ENCODE measurements around the gene SRP54. TPM values are rescaled to one million over a fixed set of nuclear protein-coding genes. Genes with fewer than 3 reads are reported as not detected.
"Not testable (repeated sequence)": the region's sequence is repeated elsewhere in the genome, so short reads cannot be mapped to it uniquely, and the experiment has no call there.

SRP54 gene
- total RNA-seq, result 10 to 100 TPM; 60.2 to 61.5 TPM

DNA sequence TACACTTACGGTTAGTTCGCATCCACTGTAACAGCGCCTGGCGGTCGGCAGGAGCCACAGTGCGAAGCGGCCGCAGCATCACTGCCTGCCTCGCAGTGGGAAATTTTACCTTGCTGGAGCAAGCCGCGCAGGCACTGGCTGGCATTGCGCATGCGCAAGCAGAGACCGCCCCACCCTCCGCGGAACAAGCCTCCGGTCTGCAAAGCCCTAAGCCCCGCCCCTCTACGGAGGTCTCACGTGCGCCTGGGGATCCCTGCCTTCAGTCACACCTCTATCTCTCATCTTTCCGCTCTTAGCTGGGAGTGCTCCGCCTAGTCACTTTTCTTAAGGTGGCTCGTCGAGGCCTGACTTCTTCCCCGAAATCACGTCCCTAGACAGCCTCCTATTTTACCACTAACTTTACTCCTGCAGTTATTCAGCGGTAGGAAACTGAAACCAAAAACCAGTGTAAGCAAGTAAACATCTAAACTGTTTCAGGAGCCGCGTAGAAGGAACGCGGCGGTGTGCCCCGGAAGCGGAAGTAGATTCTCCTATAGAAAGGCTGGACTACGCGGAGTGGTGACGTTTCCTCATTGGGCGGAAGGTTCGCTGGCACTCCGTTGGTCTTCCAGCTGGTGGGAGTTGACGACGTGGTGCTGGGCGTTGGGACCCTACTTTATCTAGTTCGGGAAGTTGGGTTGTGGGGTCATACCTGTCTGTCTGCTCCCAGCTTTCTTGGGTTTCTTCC, at the start of gene SRP54:
Gene SRP54 (plus strand): TSS at position 572 of the 727 bp plus-strand sequence. CDS start 13,718 bp downstream, outside the sequence.
- Mint-ChIP-seq H3K36me3 (peaks cover 12% of the 10 kb centered on the region), H3K9me3 (no peaks in the 10 kb centered on the region), H3K4me3 (no peak within 1 kb of the TSS), H3K27ac (no peak within 1 kb of the TSS), H3K4me1 (peaks cover 30% of the 10 kb centered on the region), H3K27me3 (no peaks in the 10 kb centered on the region)
- peak; percentile 86 for ATAC-seq (ENCODE audit: low read depth)
- POLR2A ChIA-PET, result interaction anchor here (0.5 to 4.9 kb wide), 17 partner anchors 9 to 421 kb away, joined by 3 to 60 read pairs (median 5); partner anchors contain the start of genes BAZ1A, FAM177A1, PPP2R3C and PRORP
- peak; percentile 99 for DNase-seq

DNA sequence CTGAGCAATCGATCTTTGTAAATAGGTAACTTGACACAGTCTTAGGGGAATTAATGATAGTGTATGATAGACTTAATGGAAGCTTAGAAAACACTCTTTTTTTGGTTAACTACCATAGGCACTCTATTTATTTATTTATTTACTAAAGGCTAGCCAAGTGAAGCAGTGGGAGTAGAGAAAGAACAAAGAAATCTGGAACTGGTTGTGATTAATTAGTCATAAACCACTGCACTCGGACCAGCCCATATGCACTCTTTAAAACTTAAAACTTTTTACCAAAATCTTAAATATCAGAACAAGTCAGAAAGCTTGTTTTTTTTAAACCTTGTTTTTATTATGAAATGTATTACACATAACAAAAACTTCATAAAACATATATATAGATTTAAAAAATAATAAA, 49.5 kb upstream of the SRP54 start:
- H3K4me3 Mint-ChIP-seq, result no peak overlapping the region
- POLR2A ChIA-PET, result interaction anchor here (0.5 to 0.7 kb wide), 2 partner anchors 43 to 483 kb away, joined by 3 to 5 read pairs; no protein-coding TSS in a partner anchor
- peak overlapping the region; percentile 13 for H3K27ac Mint-ChIP-seq
- DNase-seq (no peak), ATAC-seq (ENCODE audit: low read depth) (no peak)
- no peaks in the 10 kb centered on the region for H3K9me3 Mint-ChIP-seq
- H3K27me3 Mint-ChIP-seq, result no peaks in the 10 kb centered on the region
- H3K36me3 Mint-ChIP-seq, result peaks cover 11% of the 10 kb centered on the region
- H3K4me1 Mint-ChIP-seq, result peaks cover 25% of the 10 kb centered on the region

DNA sequence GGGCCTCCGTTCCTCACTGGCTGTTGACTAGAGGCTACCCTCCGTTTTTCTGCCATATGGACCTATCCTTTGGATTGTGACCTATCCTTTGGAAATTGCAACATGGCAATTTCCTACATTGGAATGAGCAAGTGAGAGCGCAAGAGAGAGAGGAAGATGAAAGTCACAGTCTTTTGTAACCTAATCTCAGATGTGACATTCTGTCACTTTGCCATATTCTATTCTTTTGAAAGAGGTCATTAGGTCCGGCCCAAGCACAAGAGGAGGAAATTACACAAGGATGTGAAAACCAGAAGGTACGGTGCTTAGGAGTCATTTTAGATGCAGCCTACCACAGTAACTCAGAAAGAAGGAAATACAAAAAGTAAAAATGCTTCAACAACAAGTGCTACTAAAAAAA, 47.3 kb upstream of the SRP54 start:
- peaks cover 15% of the 10 kb centered on the region for H3K4me1 Mint-ChIP-seq
- no peak for ATAC-seq (ENCODE audit: low read depth)
- no peak overlapping the region for H3K4me3 Mint-ChIP-seq
- H3K27me3 Mint-ChIP-seq, result no peaks in the 10 kb centered on the region
- H3K36me3 Mint-ChIP-seq, result peaks cover 10% of the 10 kb centered on the region
- H3K27ac Mint-ChIP-seq, result no peak overlapping the region
- H3K9me3 Mint-ChIP-seq, result no peaks in the 10 kb centered on the region
- no peak for DNase-seq
- POLR2A ChIA-PET, result no interaction called here

- no peak for ATAC-seq (ENCODE audit: low read depth)
- DNase-seq, result no peak
- Mint-ChIP-seq H3K36me3 (peaks cover 16% of the 10 kb centered on the region), H3K4me3 (no peak overlapping the region), H3K9me3 (no peaks in the 10 kb centered on the region), H3K4me1 (peaks cover 7% of the 10 kb centered on the region), H3K27ac (no peak overlapping the region), H3K27me3 (no peaks in the 10 kb centered on the region)
- POLR2A ChIA-PET, result no interaction called here
Observed at GRCh38 chr14:34937442-34937841, 45.4 kb upstream of the SRP54 start.

GRCh38 chr14:34937876-34938275, 44.9 kb upstream of the SRP54 start:
- Mint-ChIP-seq H3K4me3 (no peak overlapping the region), H3K27me3 (no peaks in the 10 kb centered on the region), H3K4me1 (peaks cover 7% of the 10 kb centered on the region), H3K9me3 (no peaks in the 10 kb centered on the region), H3K27ac (no peak overlapping the region), H3K36me3 (peaks cover 20% of the 10 kb centered on the region)
- POLR2A ChIA-PET, result no interaction called here
- ATAC-seq (ENCODE audit: low read depth), result no peak
- DNase-seq, result no peak

DNA sequence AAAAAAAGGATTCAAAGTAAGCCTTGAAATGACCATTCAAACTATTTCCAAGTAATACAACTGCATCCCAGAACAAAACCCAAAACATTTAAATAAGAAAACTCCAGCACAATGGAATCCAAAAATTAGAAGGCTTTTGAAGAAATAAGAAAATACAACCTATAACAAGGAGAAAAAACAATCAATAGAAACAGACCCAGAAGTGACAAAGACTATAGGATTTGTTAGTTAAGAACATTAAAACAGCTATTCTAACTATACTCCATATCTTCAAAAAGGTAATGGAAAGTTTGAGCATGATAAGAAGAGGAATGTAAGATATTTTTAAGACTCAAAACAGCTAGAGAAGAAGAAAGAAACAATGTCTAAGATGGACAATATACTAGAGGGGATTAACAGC, 39.3 kb upstream of the SRP54 start:
- POLR2A ChIA-PET, result no interaction called here
- Mint-ChIP-seq H3K27ac (no peak overlapping the region), H3K9me3 (peaks cover 6% of the 10 kb centered on the region), H3K4me1 (no peaks in the 10 kb centered on the region), H3K36me3 (peaks cover 33% of the 10 kb centered on the region), H3K4me3 (no peak overlapping the region), H3K27me3 (no peaks in the 10 kb centered on the region)
- ATAC-seq (ENCODE audit: low read depth) (no peak), DNase-seq (no peak)

- Mint-ChIP-seq H3K4me3 (no peak overlapping the region), H3K9me3 (peaks cover 6% of the 10 kb centered on the region), H3K27ac (no peak overlapping the region), H3K27me3 (no peaks in the 10 kb centered on the region), H3K36me3 (peaks cover 33% of the 10 kb centered on the region), H3K4me1 (no peaks in the 10 kb centered on the region)
- POLR2A ChIA-PET, result interaction anchor here (0.9 kb wide), 1 partner anchor 14 kb away, joined by 3 read pairs; no protein-coding TSS in a partner anchor
- DNase-seq, result no peak
- no peak for ATAC-seq (ENCODE audit: low read depth)
Observed at GRCh38 chr14:34944744-34945143, 38.0 kb upstream of the SRP54 start.

DNA sequence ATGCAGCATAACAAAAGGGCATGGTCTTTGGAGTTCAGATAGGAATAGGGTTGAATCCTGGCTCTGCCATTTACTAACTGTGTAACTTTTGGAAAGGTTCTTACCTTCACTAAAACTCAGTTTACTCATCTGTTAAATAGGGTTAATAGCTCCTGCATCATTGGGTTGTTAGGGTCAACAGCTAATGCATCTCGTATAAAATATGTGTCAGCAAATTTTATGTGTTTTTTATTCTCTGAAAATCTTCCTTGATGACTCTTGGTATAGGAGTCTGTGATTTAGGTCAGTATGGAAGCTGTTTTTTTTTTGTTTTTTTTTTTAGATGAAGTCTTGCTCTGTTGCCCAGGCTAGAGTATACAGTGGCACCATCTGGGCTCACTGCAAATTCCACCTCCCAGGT, 36.1 kb upstream of the SRP54 start:
- POLR2A ChIA-PET, result interaction anchor here (0.6 kb wide), 1 partner anchor 10 kb away, joined by 4 read pairs; no protein-coding TSS in a partner anchor

DNA sequence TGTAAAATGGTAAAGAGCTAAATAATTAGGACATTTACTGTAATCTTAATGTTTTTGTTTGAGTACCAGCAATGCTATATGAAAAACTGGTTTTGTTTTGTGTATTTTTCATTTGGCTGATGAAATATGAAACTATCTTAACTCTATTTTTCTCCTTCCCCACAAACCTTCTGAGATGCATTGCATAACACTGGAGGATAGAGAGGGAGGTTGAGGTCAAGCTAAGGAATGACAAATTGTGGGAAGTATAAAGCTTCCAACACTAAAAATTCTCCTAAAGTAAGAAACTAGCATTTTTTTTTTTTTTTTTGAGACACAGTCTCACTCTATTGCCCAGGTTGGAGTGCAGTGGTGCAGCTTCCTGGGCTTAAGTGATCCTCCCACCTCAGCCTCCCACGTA, 31.5 kb upstream of the SRP54 start:
- ATAC-seq (ENCODE audit: low read depth) (no peak), DNase-seq (no peak)
- Mint-ChIP-seq H3K36me3 (peaks cover 19% of the 10 kb centered on the region), H3K4me3 (no peak overlapping the region), H3K27me3 (no peaks in the 10 kb centered on the region), H3K9me3 (no peaks in the 10 kb centered on the region), H3K27ac (no peak overlapping the region), H3K4me1 (no peaks in the 10 kb centered on the region)
- POLR2A ChIA-PET, result no interaction called here

More for the DNA sequence above, 36.1 kb upstream of the SRP54 start:
- Mint-ChIP-seq H3K4me1 (no peaks in the 10 kb centered on the region), H3K4me3 (no peak overlapping the region), H3K36me3 (peaks cover 37% of the 10 kb centered on the region), H3K27me3 (no peaks in the 10 kb centered on the region), H3K27ac (no peak overlapping the region), H3K9me3 (peaks cover 6% of the 10 kb centered on the region)
- DNase-seq (no peak), ATAC-seq (ENCODE audit: low read depth) (no peak)

GRCh38 chr14:34956931-34957330, 25.9 kb upstream of the SRP54 start:
- no peak for DNase-seq
- Mint-ChIP-seq H3K27ac (no peak overlapping the region), H3K27me3 (no peaks in the 10 kb centered on the region), H3K36me3 (peaks cover 30% of the 10 kb centered on the region), H3K9me3 (no peaks in the 10 kb centered on the region), H3K4me1 (no peaks in the 10 kb centered on the region), H3K4me3 (no peak overlapping the region)
- POLR2A ChIA-PET, result interaction anchor here (0.7 kb wide), 1 partner anchor 68 kb away, joined by 3 read pairs; no protein-coding TSS in a partner anchor
- no peak for ATAC-seq (ENCODE audit: low read depth)

DNA sequence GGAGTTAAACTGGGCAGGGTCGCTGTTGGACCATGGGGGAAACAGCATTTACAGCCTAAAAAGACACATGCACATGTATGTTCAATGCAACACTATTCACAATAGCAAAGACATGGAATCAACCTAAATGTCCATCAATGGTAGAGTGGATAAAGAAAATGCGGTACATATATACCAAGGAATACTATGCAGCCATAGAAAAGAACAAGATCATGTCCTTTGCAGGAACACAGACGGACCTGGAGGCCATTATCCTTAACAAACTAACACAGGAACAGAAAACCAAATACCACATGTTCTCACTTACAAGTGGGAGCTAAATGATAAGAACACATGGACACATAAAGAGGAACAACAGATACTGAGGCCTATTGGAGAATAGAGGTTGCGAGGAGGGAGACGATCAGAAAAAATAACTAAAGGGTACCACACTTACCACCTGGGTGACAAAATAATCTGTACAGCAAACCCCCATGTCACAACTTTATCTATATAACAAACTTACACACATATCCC, 25.0 kb upstream of the SRP54 start:
- Mint-ChIP-seq H3K4me1 (no peaks in the 10 kb centered on the region), H3K9me3 (no peaks in the 10 kb centered on the region), H3K36me3 (peaks cover 29% of the 10 kb centered on the region), H3K27me3 (no peaks in the 10 kb centered on the region), H3K27ac (no peak overlapping the region), H3K4me3 (no peak overlapping the region)
- DNase-seq (no peak), ATAC-seq (ENCODE audit: low read depth) (no peak)
- POLR2A ChIA-PET, result no interaction called here

- not testable (repeated sequence) for H3K4me1 Mint-ChIP-seq; H3K27ac Mint-ChIP-seq; H3K27me3 Mint-ChIP-seq; H3K9me3 Mint-ChIP-seq; ATAC-seq (ENCODE audit: low read depth); H3K4me3 Mint-ChIP-seq; DNase-seq
- H3K36me3 Mint-ChIP-seq, result peaks cover 20% of the 10 kb centered on the region
- POLR2A ChIA-PET, result interaction anchor here (0.7 kb wide), 1 partner anchor 101 kb away, joined by 6 read pairs; no protein-coding TSS in a partner anchor
Observed at GRCh38 chr14:34962106-34962505, 20.7 kb upstream of the SRP54 start.

GRCh38 chr14:34964977-34965764, 17.6 kb upstream of the SRP54 start:
- POLR2A ChIA-PET, result no interaction called here
- ATAC-seq (ENCODE audit: low read depth) (no peak), DNase-seq (no peak)
- H3K9me3 Mint-ChIP-seq, result no peaks in the 10 kb centered on the region
- peaks cover 3% of the 10 kb centered on the region for H3K4me1 Mint-ChIP-seq
- no peak overlapping the region for H3K4me3 Mint-ChIP-seq
- peaks cover 23% of the 10 kb centered on the region for H3K36me3 Mint-ChIP-seq
- no peak overlapping the region for H3K27ac Mint-ChIP-seq
- no peaks in the 10 kb centered on the region for H3K27me3 Mint-ChIP-seq
